K562 (cell line): Measurements from ENCODE around the gene REG3A. TPM values are rescaled to one million over a fixed set of nuclear protein-coding genes. Genes with fewer than 3 reads are reported as not detected.

ENCODE experiments used
- ATAC-seq: fragments of 200-7000 bp; cut with Tn5 transposase; 3 replicates; pipeline ENCODE4 v1.9.1; 2020; ENCODE audit warnings: moderate library complexity
- BruUV-seq: library from RNA; stranded (reverse); fragments of 400-500 nt; replicated peaks from 2 replicates; lab custom pipeline; 2021; lab: Mats Ljungman, UMichigan
- CTCF ChIA-PET: fragments of 300-600 bp; formaldehyde crosslinking; extraction: SDS; loops from one replicate; lab custom pipeline; 2021; ENCODE audit warnings: low intra/inter-chr PET ratio; lab: Yijun Ruan, JAX
- POLR2A ChIA-PET: fragments of 300-600, 350-650 bp; sonication (Branson Sonifier 250); formaldehyde crosslinking; extraction: SDS; loops from one replicate; lab custom pipeline; 2021; ENCODE audit warnings: antibody characterized with exemption, inconsistent platforms; lab: Yijun Ruan, JAX
- DNase-seq, 4 experiments: peaks; one replicate each; pipeline versions ENCODE4 v3.0.0 to v3.0.0-alpha.2; 2011 to 2018; ENCODE audit warnings: low spot score in 3 of 4, mixed read lengths in 3 of 4; ENCODE audit errors: extremely low read depth in 1 of 4
- FAIRE-seq: peaks from 2 replicates; lab custom pipeline; 2011; peaks lifted over from hg19 to GRCh38; lab: Jason Lieb, UNC
- H2AFZ ChIP-seq: 2 replicates; pipeline ENCODE4 v1.6.0; 2011; ENCODE audit warnings: low read depth, low read length, control low read depth, inconsistent platforms
- H3K27ac ChIP-seq: fragments of 200-600 bp; 3 replicates; pipeline ENCODE4 v1.8.0; 2011; ENCODE audit warnings: low read depth, mild to moderate bottlenecking, control low read depth, inconsistent platforms, low read length, moderate library complexity, mixed read lengths; ENCODE audit errors: extremely low read depth
- H3K27me3 ChIP-seq, 2 experiments: fragments of 300-600 bp in 1 of 2; 2 replicates in 1 of 2; 3 replicates in 1 of 2; pipeline versions ENCODE4 v1.6.0 to v1.8.0; 2011; ENCODE audit warnings: inconsistent platforms in 2 of 2, low read length in 2 of 2, mild to moderate bottlenecking in 1 of 2, mixed read lengths in 1 of 2, moderate library complexity in 1 of 2; ENCODE audit not compliant: control insufficient read depth in 2 of 2, insufficient read depth in 2 of 2
- H3K36me3 ChIP-seq: fragments of 300-600 bp; 3 replicates; pipeline ENCODE4 v1.8.0; 2011; ENCODE audit warnings: mild to moderate bottlenecking, low read length, inconsistent platforms; ENCODE audit not compliant: control insufficient read depth, insufficient read depth
- H3K4me1 ChIP-seq, 2 experiments: fragments of 200-600 bp in 1 of 2; replicated peaks in 1 of 2; 2 replicates in 1 of 2; 3 replicates in 1 of 2; pipeline versions ENCODE4 v1.5.1 to v1.8.0; 2011; ENCODE audit warnings: inconsistent platforms in 2 of 2, low read length in 2 of 2, mild to moderate bottlenecking in 1 of 2, mixed read lengths in 1 of 2, moderate library complexity in 1 of 2; ENCODE audit not compliant: control insufficient read depth in 2 of 2, insufficient read depth in 2 of 2
- H3K4me2 ChIP-seq: 2 replicates; pipeline ENCODE4 v1.6.1; 2011; ENCODE audit warnings: low read length, control low read depth, inconsistent platforms, mixed read lengths; ENCODE audit not compliant: insufficient read depth
- H3K4me3 ChIP-seq: fragments of 200-600 bp; sonication (generic), shearing (Covaris generic); 2 replicates; pipeline ENCODE4 v1.5.1; 2016; ENCODE audit warnings: control low read depth, inconsistent platforms
- H3K79me2 ChIP-seq: fragments of 200-600 bp; 3 replicates; pipeline ENCODE4 v1.8.0; 2011; ENCODE audit warnings: low read length, inconsistent platforms; ENCODE audit not compliant: control insufficient read depth, insufficient read depth
- H3K9ac ChIP-seq, 2 experiments: 2 replicates each; pipeline versions ENCODE4 v1.6.0 to v1.6.1; 2011; ENCODE audit warnings: low read depth in 2 of 2, low read length in 2 of 2, control low read depth in 1 of 2, inconsistent platforms in 1 of 2, mild to moderate bottlenecking in 1 of 2, mixed read lengths in 1 of 2; ENCODE audit not compliant: insufficient read depth in 1 of 2
- H3K9me1 ChIP-seq: one replicate; pipeline ENCODE4 v1.6.0; 2011; ENCODE audit warnings: inconsistent platforms, mild to moderate bottlenecking, low read length, moderate library complexity; ENCODE audit not compliant: control insufficient read depth, insufficient read depth
- H3K9me3 ChIP-seq: replicated peaks from 2 replicates; pipeline ENCODE4 v1.5.1; 2011; ENCODE audit warnings: low read depth, low read length, inconsistent platforms; ENCODE audit not compliant: control insufficient read depth, insufficient read depth
- H4K20me1 ChIP-seq: replicated peaks from 2 replicates; pipeline ENCODE4 v1.6.1; 2011; ENCODE audit warnings: low read length, inconsistent platforms, mixed read lengths; ENCODE audit not compliant: control insufficient read depth, insufficient read depth
- ARID4B ChIP-seq: sonication (generic); formaldehyde crosslinking; IDR thresholded peaks from 2 replicates; pipeline ENCODE4 v1.8.0; 2022; ENCODE audit warnings: mild to moderate bottlenecking, missing genetic modification reagents
- CBFB ChIP-seq: sonication (generic); formaldehyde crosslinking; IDR thresholded peaks from 2 replicates; pipeline ENCODE4 v1.4.0; 2020; ENCODE audit warnings: mild to moderate bottlenecking, missing genetic modification reagents
- DDX20 ChIP-seq: fragments of 450-650 bp; IDR thresholded peaks from 2 replicates; pipeline ENCODE4 v1.6.1; 2016; ENCODE audit warnings: missing genetic modification characterization, low read depth, mild to moderate bottlenecking, missing compliant biosample characterization, moderate library complexity
- HMG20A ChIP-seq: fragments of 450-650 bp; formaldehyde crosslinking; conservative IDR thresholded peaks from 2 replicates; pipeline ENCODE4 v1.4.0; 2020; ENCODE audit warnings: mild to moderate bottlenecking, mixed read lengths
- MTF1 ChIP-seq: fragments of 250-450 bp; sonication (Bioruptor Pico); IDR thresholded peaks from 2 replicates; pipeline ENCODE4 v1.9.0; 2021; ENCODE audit warnings: moderate library complexity, mild to moderate bottlenecking, inconsistent platforms, borderline replicate concordance
- PHTF2 ChIP-seq: fragments of 250-450 bp; sonication (Bioruptor Pico); IDR thresholded peaks from 2 replicates; pipeline ENCODE4 v1.5.0; 2021; ENCODE audit warnings: mild to moderate bottlenecking
- PPARD ChIP-seq: fragments of 250-450 bp; sonication (Bioruptor Pico); IDR thresholded peaks from 2 replicates; pipeline ENCODE4 v1.8.0; 2022; ENCODE audit warnings: inconsistent platforms, mild to moderate bottlenecking, moderate library complexity
- PTBP1 ChIP-seq: fragments of 200-400 bp; formaldehyde crosslinking; IDR thresholded peaks from 2 replicates; pipeline ENCODE4 v1.6.1; 2017; ENCODE audit warnings: low read depth, low read length
- SIN3A ChIP-seq, 2 experiments: fragments of 150-350 bp in 1 of 2; IDR thresholded peaks; 2 replicates each; pipeline ENCODE4 v1.6.1; 2011 to 2016; ENCODE audit warnings: borderline replicate concordance in 2 of 2, low read depth in 2 of 2, low read length in 2 of 2, mild to moderate bottlenecking in 2 of 2, moderate library complexity in 2 of 2; ENCODE audit not compliant: control insufficient read depth in 1 of 2
- SPI1 ChIP-seq: IDR thresholded peaks from 2 replicates; pipeline ENCODE4 v1.6.1; 2011; ENCODE audit warnings: low read depth, low read length, control low read depth, borderline replicate concordance
- THRA ChIP-seq: fragments of 450-650 bp; IDR thresholded peaks from 2 replicates; pipeline ENCODE4 v1.6.1; 2017; ENCODE audit warnings: mild to moderate bottlenecking, moderate library complexity
- ZBTB33 ChIP-seq: sonication (generic); formaldehyde crosslinking; IDR thresholded peaks from 2 replicates; pipeline ENCODE4 v1.8.1; 2023; ENCODE audit warnings: mild to moderate bottlenecking, missing genetic modification reagents
- ZNF134 ChIP-seq: fragments of 250-450 bp; sonication (Bioruptor Pico); conservative IDR thresholded peaks from 2 replicates; pipeline ENCODE4 v1.4.0; 2020
- ZNF785 ChIP-seq: fragments of 250-450 bp; sonication (Bioruptor Pico); IDR thresholded peaks from 2 replicates; pipeline ENCODE4 v1.4.0; 2020; ENCODE audit warnings: mild to moderate bottlenecking
- WGBS: fragments of 100-300 bp; shearing (Covaris generic); methylation state at CpG from one replicate; pipeline ENCODE4 v1.1.6; 2016; ENCODE audit warnings: low coverage, mixed read lengths; ENCODE audit not compliant: insufficient coverage; ENCODE audit errors: missing lambda C conversion rate; 5-methylcytosine and 5-hydroxymethylcytosine counted together
- in situ Hi-C: fragments of 300-500 bp; cut with MboI; formaldehyde crosslinking; loops from 4 replicates; pipeline ENCODE4 v1.15.0; 2018; ENCODE audit warnings: inconsistent platforms, mixed read lengths
- intact Hi-C: fragments of 100-400 bp; cut with micrococcal nuclease; formaldehyde crosslinking; loops from 2 replicates; pipeline ENCODE4 v1.14.2; 2022
- polyA plus RNA-seq, 8 experiments: library from polyadenylated mRNA; depleted of rRNA in 4 of 8; stranded (reverse) in 5 of 8; unstranded in 3 of 8; fragments of >200 nt; fragmentation: Nextera tagmentation in 2 of 8; fragmentation: Illumina TruSeq in 1 of 8; extraction: Ambion mirVana in 2 of 8; extraction: Trizol in 1 of 8; gene quantifications; 2 replicates each; pipeline versions ENCODE4 v1.2.1 to v1.2.3, GENCODE V29; 2011 to 2014; ENCODE audit warnings: inconsistent platforms in 1 of 8, missing spikeins in 1 of 8
- total RNA-seq, 7 experiments: library from RNA; depleted of rRNA in 6 of 7; stranded (reverse); fragments of >200 nt in 6 of 7; fragmentation: Illumina TruSeq in 2 of 7; extraction: Trizol in 2 of 7; gene quantifications; 2 replicates each; pipeline versions ENCODE4 v1.2.1 to v1.2.3, GENCODE V29; 2011 to 2021; ENCODE audit warnings: low replicate concordance in 1 of 7

Gene REG3A
- total and polyA plus RNA-seq, 9 of the 15 experiments (the other 6 are each of a cell fraction or from before 2014, with no cell fraction given), result not detected

GRCh38 chr2:79131687-79132086, 27.9 kb downstream of the REG3A start:
- WGBS, result 0% methylated on average over 4 of the region's 4 CpGs
- Histone ChIP-seq H2AFZ (no peak overlapping the region), H3K9me3 (no peaks in the 10 kb centered on the region), H3K27ac (no peak overlapping the region), H3K4me1 (no peaks in the 10 kb centered on the region), H3K36me3 (no peaks in the 10 kb centered on the region), H3K4me2 (no peak overlapping the region), H4K20me1 (no peaks in the 10 kb centered on the region), H3K79me2 (no peaks in the 10 kb centered on the region), H3K27me3 (no peaks in the 10 kb centered on the region), H3K9ac (no peak overlapping the region), H3K4me3 (no peak overlapping the region), H3K9me1 (no peaks in the 10 kb centered on the region)
- TF ChIP-seq DDX20 (tag) (no peak), MTF1 (CRISPR knock-in tag) (no peak), ZBTB33 (CRISPR knock-in tag) (no peak), PTBP1 (no peak), SPI1 (no peak), ARID4B (CRISPR knock-in tag) (no peak), THRA (no peak), CBFB (CRISPR knock-in tag) (no peak), HMG20A (no peak), PPARD (CRISPR knock-in tag) (no peak), ZNF134 (CRISPR knock-in tag) (no peak), PHTF2 (CRISPR knock-in tag) (no peak), SIN3A (IDR thresholded peaks at IDR 0.05; ENCODE audit: borderline replicate concordance in 2 of 2, control insufficient read depth in 1 of 2, low read depth in 2 of 2, low read length in 2 of 2) (no peak), ZNF785 (CRISPR knock-in tag) (no peak)
- ATAC-seq (no peak), FAIRE-seq (no peak), DNase-seq (no peak)
- intact Hi-C loops (no loop called here), in situ Hi-C loops (no loop called here)
- POLR2A ChIA-PET, result no interaction called here
- BruUV-seq, result no TSS peak
- CTCF ChIA-PET, result no interaction called here
